ENCODE measurements around the gene ACSL6.
"Not testable (repeated sequence)": the region's sequence is repeated elsewhere in the genome, so short reads cannot be mapped to it uniquely, and the experiment has no call there.

GRCh38 chr5:131902266-131902665 lies 109.2 kb downstream of the ACSL6 start:
- TF ChIP-seq POLR2A (IDR thresholded peaks at IDR 0.05) = not testable (repeated sequence)
- TF ChIP-seq, protein P1, sequence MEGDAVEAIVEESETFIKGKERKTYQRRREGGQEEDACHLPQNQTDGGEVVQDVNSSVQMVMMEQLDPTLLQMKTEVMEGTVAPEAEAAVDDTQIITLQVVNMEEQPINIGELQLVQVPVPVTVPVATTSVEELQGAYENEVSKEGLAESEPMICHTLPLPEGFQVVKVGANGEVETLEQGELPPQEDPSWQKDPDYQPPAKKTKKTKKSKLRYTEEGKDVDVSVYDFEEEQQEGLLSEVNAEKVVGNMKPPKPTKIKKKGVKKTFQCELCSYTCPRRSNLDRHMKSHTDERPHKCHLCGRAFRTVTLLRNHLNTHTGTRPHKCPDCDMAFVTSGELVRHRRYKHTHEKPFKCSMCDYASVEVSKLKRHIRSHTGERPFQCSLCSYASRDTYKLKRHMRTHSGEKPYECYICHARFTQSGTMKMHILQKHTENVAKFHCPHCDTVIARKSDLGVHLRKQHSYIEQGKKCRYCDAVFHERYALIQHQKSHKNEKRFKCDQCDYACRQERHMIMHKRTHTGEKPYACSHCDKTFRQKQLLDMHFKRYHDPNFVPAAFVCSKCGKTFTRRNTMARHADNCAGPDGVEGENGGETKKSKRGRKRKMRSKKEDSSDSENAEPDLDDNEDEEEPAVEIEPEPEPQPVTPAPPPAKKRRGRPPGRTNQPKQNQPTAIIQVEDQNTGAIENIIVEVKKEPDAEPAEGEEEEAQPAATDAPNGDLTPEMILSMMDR (IDR thresholded peaks at IDR 0.05) = not testable (repeated sequence)

All from esophagus squamous epithelium (tissue), 4 donors.